ENCODE data around the gene COL1A1. TPM values are rescaled to one million over a fixed set of nuclear protein-coding genes. Genes with fewer than 3 reads are reported as not detected.

Gene COL1A1
- total RNA-seq, 1 donor from 2014 or later: 105 TPM

DNA sequence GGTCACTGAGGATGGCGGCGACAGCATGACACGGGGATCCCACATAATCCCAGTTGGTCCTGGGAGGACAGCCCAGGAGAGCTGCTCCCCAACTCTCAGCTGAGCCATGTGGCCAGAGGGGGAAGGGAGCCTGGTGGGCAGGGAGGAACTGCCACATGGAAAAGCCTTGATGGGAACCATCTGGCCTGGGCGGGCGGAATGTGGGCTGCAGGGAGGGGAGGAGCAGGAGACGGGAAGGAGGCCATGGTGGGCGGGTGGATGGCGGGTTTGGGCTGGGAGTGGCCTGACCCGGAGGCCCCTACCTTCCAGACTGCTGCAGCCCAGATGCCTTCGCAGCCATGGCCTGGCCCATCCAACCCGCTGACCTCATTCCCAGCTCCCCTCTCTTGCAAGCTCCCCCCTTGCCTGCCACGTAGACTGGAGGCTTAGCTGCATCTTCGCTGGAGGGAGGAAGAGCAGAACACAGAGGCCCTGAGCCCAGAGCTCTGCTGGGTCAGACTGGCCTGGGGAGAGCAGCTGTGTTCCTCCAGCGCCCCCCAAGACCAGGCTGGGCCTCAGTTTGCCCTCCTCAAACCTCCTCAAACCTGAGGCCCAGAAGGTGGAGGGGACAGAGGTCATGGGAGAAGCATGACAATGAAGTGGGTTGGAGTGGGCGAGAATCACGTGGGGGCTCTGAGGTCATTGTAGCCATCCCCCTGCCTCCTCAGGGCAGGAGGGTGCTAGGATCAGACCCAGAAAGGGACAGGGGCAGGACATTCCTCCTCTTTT lies 8.2 kb upstream of the COL1A1 start:
- H3K4me3 ChIP-seq (ENCODE audit: low read depth, low read length): no peak overlapping the region
- DNase-seq (ENCODE audit: low read depth): no peak
- TF ChIP-seq, protein P1, sequence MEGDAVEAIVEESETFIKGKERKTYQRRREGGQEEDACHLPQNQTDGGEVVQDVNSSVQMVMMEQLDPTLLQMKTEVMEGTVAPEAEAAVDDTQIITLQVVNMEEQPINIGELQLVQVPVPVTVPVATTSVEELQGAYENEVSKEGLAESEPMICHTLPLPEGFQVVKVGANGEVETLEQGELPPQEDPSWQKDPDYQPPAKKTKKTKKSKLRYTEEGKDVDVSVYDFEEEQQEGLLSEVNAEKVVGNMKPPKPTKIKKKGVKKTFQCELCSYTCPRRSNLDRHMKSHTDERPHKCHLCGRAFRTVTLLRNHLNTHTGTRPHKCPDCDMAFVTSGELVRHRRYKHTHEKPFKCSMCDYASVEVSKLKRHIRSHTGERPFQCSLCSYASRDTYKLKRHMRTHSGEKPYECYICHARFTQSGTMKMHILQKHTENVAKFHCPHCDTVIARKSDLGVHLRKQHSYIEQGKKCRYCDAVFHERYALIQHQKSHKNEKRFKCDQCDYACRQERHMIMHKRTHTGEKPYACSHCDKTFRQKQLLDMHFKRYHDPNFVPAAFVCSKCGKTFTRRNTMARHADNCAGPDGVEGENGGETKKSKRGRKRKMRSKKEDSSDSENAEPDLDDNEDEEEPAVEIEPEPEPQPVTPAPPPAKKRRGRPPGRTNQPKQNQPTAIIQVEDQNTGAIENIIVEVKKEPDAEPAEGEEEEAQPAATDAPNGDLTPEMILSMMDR (conservative IDR thresholded peaks at IDR 0.05; ENCODE audit: low read depth, low read length): no peak

DNA sequence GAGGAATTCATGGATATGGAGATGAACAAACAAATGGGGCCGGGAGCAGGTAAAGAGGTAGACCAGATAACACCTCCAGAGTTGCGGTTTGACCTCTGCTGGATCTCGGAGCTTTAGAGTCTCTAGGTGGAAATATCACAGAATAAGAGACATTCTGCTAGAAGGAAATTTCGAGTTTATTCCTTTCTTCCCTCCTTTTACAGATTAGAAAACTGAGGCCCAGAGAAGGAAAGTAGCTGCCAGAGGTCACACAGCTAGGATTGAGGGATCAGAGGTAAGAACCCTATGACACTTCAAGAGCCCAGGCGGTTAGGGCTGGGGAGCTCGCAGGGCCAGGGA lies 7.7 kb upstream of the COL1A1 start:
- no peak for DNase-seq (ENCODE audit: low read depth)
- no peak overlapping the region for H3K4me3 ChIP-seq (ENCODE audit: low read depth, low read length)
- TF ChIP-seq, protein P1 (conservative IDR thresholded peaks at IDR 0.05; ENCODE audit: low read depth, low read length): no peak

- TF ChIP-seq, protein P1 (conservative IDR thresholded peaks at IDR 0.05; ENCODE audit: low read depth, low read length): no peak
- no peak for DNase-seq (ENCODE audit: low read depth)
- H3K4me3 ChIP-seq (ENCODE audit: low read depth, low read length): no peak overlapping the region
Measured at GRCh38 chr17:50208611-50209061, 7.2 kb upstream of the COL1A1 start.

GRCh38 chr17:50207792-50208567 lies 6.5 kb upstream of the COL1A1 start:
- TF ChIP-seq, protein P1 (conservative IDR thresholded peaks at IDR 0.05; ENCODE audit: low read depth, low read length): no peak
- no peak overlapping the region for H3K4me3 ChIP-seq (ENCODE audit: low read depth, low read length)
- DNase-seq (ENCODE audit: low read depth): no peak

- H3K4me3 ChIP-seq (ENCODE audit: low read depth, low read length): no peak overlapping the region
- TF ChIP-seq, protein P1 (conservative IDR thresholded peaks at IDR 0.05; ENCODE audit: low read depth, low read length): no peak
- DNase-seq (ENCODE audit: low read depth): no peak
Measured at GRCh38 chr17:50207315-50207714, 5.9 kb upstream of the COL1A1 start.

DNA sequence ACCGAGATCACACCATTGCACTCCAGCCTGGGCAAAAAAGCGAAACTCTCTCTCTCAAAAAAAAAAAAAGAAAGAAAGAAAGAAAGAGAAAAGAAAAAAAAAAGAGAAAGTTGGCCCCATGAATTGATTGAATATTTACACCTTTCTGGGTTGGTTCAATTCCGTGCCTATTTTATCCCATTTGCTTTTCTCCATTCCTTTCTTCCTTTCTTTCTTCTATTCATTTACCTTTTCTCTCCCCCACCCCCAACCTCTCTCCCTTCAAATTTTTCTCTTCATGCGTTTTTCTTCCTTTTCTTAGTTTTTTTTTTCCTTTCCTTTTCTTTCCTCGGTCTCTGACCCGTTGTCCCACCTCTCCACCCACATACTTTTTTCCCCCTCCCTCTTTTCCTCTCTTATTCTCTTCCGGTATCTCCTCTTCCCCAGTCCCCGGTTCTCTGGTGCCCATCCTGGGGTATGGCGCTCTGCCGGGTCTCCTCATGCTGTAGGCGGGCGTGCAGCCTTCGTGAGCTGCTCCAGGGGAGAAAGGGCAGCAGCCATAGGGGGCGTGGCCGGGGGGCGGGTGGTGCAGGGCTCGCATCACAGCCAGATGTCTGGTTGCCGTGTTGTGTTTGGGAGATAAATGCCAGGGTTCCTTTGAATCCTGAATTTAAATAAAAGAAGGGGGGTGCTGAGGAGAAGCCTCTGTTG lies 5.3 kb upstream of the COL1A1 start:
- no peak for DNase-seq (ENCODE audit: low read depth)
- peak overlapping the region; percentile 19 for H3K4me3 ChIP-seq (ENCODE audit: low read depth, low read length)

More for the DNA sequence above, 5.3 kb upstream of the COL1A1 start:
- TF ChIP-seq, protein P1 (conservative IDR thresholded peaks at IDR 0.05; ENCODE audit: low read depth, low read length): no peak

Data from epithelial cell of proximal tubule (primary cell).